B cell (primary cell): ENCODE results near the gene MYOM3.

Experiments
- EZH2 ChIP-seq: IDR thresholded peaks from 2 replicates; pipeline ENCODE4 v1.6.1; 2012; ENCODE audit warnings: borderline replicate concordance, low read depth, mild to moderate bottlenecking, moderate library complexity, low read length; ENCODE audit not compliant: insufficient read depth, poor library complexity, severe bottlenecking
- TF ChIP-seq, protein P1 (sequence below): fragments of 200-600 bp; IDR thresholded peaks from one replicate; pipeline ENCODE4 v1.8.0; 2022; ENCODE audit warnings: antibody characterized with exemption, mild to moderate bottlenecking

DNA sequence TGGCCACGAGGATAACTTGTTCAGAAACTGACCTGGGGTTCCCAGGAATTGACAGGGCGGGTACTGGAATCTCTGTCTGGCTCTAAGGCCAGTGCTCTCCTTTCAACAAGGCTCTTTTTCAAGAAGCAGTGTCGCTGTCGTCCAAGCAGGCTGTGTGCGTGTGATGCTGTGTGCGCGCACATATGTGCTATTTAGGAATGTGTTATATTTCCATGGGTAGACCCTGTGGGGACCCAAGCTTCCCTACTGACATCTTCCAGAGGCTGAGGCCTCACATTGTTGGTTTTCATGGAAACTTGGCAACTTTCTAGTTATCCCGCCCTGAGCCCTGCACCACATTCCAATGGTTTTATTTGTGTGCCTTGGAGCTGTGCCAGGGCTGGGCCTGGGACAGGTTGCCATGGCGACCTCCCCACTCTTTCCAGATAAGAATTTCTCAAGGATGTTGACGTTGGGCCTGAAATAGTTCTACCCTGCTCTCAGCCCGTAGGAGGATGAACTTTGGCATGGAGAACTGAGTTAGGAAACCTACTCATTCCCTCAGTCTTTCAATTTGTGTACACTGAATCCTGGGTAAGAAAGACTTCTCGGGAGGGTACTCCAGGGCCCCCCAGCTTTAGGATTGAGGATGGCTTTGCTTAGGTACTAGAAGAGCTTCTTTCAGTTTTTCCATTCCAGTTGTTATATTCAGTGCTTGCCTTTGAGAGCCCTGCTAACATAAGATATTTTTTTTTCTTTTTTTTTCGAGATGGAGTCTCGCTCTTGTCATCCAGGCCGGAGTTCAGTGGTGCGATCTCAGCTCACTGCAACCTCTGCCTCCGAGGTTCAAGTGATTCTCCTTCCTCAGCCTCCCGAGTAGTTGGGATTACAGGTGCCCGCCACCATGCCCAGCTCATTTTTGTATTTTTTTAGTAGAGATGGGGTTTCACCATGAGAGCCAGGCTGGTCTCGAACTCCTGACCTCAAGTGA lies 93.0 kb downstream of the MYOM3 start:
- TF ChIP-seq, protein P1, sequence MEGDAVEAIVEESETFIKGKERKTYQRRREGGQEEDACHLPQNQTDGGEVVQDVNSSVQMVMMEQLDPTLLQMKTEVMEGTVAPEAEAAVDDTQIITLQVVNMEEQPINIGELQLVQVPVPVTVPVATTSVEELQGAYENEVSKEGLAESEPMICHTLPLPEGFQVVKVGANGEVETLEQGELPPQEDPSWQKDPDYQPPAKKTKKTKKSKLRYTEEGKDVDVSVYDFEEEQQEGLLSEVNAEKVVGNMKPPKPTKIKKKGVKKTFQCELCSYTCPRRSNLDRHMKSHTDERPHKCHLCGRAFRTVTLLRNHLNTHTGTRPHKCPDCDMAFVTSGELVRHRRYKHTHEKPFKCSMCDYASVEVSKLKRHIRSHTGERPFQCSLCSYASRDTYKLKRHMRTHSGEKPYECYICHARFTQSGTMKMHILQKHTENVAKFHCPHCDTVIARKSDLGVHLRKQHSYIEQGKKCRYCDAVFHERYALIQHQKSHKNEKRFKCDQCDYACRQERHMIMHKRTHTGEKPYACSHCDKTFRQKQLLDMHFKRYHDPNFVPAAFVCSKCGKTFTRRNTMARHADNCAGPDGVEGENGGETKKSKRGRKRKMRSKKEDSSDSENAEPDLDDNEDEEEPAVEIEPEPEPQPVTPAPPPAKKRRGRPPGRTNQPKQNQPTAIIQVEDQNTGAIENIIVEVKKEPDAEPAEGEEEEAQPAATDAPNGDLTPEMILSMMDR = no peak
- no peak for TF ChIP-seq EZH2
